ENCODE data around the gene DNAJC5.

Gene DNAJC5

DNA sequence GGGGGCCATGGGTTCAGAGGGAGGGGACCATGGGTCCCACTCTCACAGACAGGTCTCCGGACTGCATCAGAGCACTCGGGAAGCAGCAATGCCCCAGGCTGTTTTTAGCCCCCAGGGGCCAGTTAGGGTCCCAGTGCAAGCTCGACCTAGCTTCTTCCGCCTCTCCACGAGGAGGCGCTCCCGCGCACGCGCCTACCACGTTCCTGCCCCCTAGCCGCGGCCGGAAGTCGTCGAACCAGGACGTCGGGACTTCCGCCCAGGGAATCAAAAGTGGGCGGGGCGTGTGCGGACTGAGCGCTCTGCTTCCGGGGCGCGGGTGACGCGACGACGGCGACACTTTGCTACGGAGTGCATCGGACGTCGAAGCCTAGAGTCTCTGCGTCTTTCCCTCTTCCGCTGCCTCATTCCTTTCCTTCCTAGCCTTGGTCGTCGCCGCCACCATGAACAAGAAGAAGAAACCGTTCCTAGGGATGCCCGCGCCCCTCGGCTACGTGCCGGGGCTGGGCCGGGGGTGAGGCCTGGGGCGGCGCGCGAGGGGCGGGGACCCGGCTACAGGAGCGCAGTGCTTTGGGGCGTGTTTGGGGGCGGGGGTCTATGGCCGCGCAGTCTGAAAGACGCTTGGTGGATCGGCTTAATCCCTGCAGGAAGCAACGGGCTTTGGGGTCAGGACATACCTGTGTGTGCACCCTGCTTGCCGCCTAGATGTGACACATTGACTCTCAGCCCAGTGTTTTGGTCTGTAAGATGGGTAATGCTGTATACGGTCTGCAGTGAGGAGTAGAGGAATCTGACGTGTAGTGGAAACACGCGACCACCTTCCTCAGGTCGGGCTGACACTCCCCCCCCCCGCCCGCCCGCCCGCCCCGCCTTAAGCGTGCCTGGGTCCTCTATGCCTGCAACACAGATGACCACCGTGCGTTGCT lies 86.1 kb downstream of the DNAJC5 start, which contains the start of gene PRPF6:
Gene PRPF6 (plus strand): TSS at position 327 of the 923 bp plus-strand sequence. CDS start 114 bp downstream, at position 441.
- DNase-seq (ENCODE audit: low read depth), result peak; percentile 94

DNA sequence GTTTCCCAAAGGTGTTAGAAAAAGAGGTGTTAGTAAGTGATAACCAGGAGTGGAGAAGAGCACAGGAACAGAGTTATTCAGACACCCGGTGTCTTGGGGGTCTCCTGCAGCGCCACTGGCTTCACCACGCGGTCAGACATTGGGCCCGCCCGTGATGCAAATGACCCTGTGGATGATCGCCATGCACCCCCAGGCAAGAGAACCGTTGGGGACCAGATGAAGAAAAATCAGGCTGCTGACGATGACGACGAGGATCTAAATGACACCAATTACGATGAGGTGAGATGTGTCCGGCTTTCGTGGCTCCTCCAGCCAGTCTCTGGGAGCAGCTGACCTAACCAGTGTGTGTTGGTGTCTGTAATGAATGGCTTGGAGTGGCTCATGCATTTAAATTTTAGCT lies 88.0 kb downstream of the DNAJC5 start:
- DNase-seq (ENCODE audit: low read depth), result no peak

Data from CMK (cell line).